ENCODE data around the gene GPC6.
"Not testable (repeated sequence)": the region's sequence is repeated elsewhere in the genome, so short reads cannot be mapped to it uniquely, and the experiment has no call there.

The GPC6 gene

GRCh38 chr13:93473441-93474270 is 247.0 kb downstream of the GPC6 start:
- H3K4ac ChIP-seq (ENCODE audit: low read depth, low read length): no peak overlapping the region
- no peak overlapping the region for H3K9ac ChIP-seq (ENCODE audit: low read length)
- no peaks in the 10 kb centered on the region for H3K4me1 ChIP-seq (ENCODE audit: control insufficient read depth, low read depth, low read length)
- no peaks in the 10 kb centered on the region for H3K36me3 ChIP-seq (ENCODE audit: control insufficient read depth, insufficient read depth, low read length)
- DNase-seq: peak; percentile 23
- no peak overlapping the region for H4K5ac ChIP-seq (ENCODE audit: low read length)
- H3K23ac ChIP-seq (ENCODE audit: low read length): no peak overlapping the region
- H2BK120ac ChIP-seq (ENCODE audit: low read depth, low read length): no peak overlapping the region
- no peak overlapping the region for H3K4me3 ChIP-seq (ENCODE audit: low read length)
- no peak overlapping the region for H2BK5ac ChIP-seq (ENCODE audit: low read length)
- H3K27me3 ChIP-seq (ENCODE audit: insufficient read depth, low read length, poor library complexity): no peaks in the 10 kb centered on the region
- H3K79me2 ChIP-seq (ENCODE audit: control insufficient read depth, insufficient read depth, low read length): peaks cover 4% of the 10 kb centered on the region
- peaks cover 11% of the 10 kb centered on the region for H3K79me1 ChIP-seq (ENCODE audit: low read length)
- H2BK15ac ChIP-seq (replicated peaks; ENCODE audit: low read depth): no peak overlapping the region
- no peak overlapping the region for H3K27ac ChIP-seq (ENCODE audit: low read depth, low read length)
- no peak overlapping the region for H4K8ac ChIP-seq (ENCODE audit: low read depth, low read length)
- no CpG with 5 or more reads among the region's 5 CpGs for WGBS (ENCODE audit: extremely low coverage, insufficient coverage, low lambda C conversion rate)
- H3K18ac ChIP-seq (ENCODE audit: low read length): no peak overlapping the region
- H3K4me2 ChIP-seq (ENCODE audit: low read length): no peak overlapping the region
- H2AK5ac ChIP-seq (ENCODE audit: low read length): no peak overlapping the region
- no peak overlapping the region for H3K56ac ChIP-seq (ENCODE audit: low read length)

GRCh38 chr13:93476175-93476574 is 249.6 kb downstream of the GPC6 start:
- no CpG with 5 or more reads among the region's 8 CpGs for WGBS (ENCODE audit: extremely low coverage, insufficient coverage, low lambda C conversion rate)
- peaks cover 4% of the 10 kb centered on the region for H3K79me2 ChIP-seq (ENCODE audit: control insufficient read depth, insufficient read depth, low read length)
- H3K4me2 ChIP-seq (ENCODE audit: low read length): no peak overlapping the region
- H3K36me3 ChIP-seq (ENCODE audit: control insufficient read depth, insufficient read depth, low read length): no peaks in the 10 kb centered on the region
- no peaks in the 10 kb centered on the region for H3K27me3 ChIP-seq (ENCODE audit: insufficient read depth, low read length, poor library complexity)
- no peak overlapping the region for H3K56ac ChIP-seq (ENCODE audit: low read length)
- no peak overlapping the region for H4K8ac ChIP-seq (ENCODE audit: low read depth, low read length)
- no peak overlapping the region for H3K4me3 ChIP-seq (ENCODE audit: low read length)
- H2BK15ac ChIP-seq (replicated peaks; ENCODE audit: low read depth): no peak overlapping the region
- H4K5ac ChIP-seq (ENCODE audit: low read length): no peak overlapping the region
- no peak overlapping the region for H2BK120ac ChIP-seq (ENCODE audit: low read depth, low read length)
- H3K4ac ChIP-seq (ENCODE audit: low read depth, low read length): no peak overlapping the region
- H3K79me1 ChIP-seq (ENCODE audit: low read length): peaks cover 11% of the 10 kb centered on the region
- no peak overlapping the region for H3K9ac ChIP-seq (ENCODE audit: low read length)
- H2BK5ac ChIP-seq (ENCODE audit: low read length): no peak overlapping the region
- H3K27ac ChIP-seq (ENCODE audit: low read depth, low read length): no peak overlapping the region
- no peak overlapping the region for H2AK5ac ChIP-seq (ENCODE audit: low read length)
- no peak overlapping the region for H3K18ac ChIP-seq (ENCODE audit: low read length)
- no peaks in the 10 kb centered on the region for H3K4me1 ChIP-seq (ENCODE audit: control insufficient read depth, low read depth, low read length)
- peak; percentile 65 for DNase-seq
- no peak overlapping the region for H3K23ac ChIP-seq (ENCODE audit: low read length)

- Histone ChIP-seq H3K36me3 (ENCODE audit: control insufficient read depth, insufficient read depth, low read length) (no peaks in the 10 kb centered on the region), H3K4me1 (ENCODE audit: control insufficient read depth, low read depth, low read length) (no peaks in the 10 kb centered on the region), H3K18ac (ENCODE audit: low read length) (no peak overlapping the region), H2AK5ac (ENCODE audit: low read length) (no peak overlapping the region), H3K56ac (ENCODE audit: low read length) (no peak overlapping the region), H3K79me2 (ENCODE audit: control insufficient read depth, insufficient read depth, low read length) (peaks cover 4% of the 10 kb centered on the region), H2BK5ac (ENCODE audit: low read length) (no peak overlapping the region), H3K9ac (ENCODE audit: low read length) (no peak overlapping the region), H3K4ac (ENCODE audit: low read depth, low read length) (no peak overlapping the region), H3K23ac (ENCODE audit: low read length) (no peak overlapping the region), H3K4me2 (ENCODE audit: low read length) (no peak overlapping the region), H3K27me3 (ENCODE audit: insufficient read depth, low read length, poor library complexity) (no peaks in the 10 kb centered on the region), H2BK120ac (ENCODE audit: low read depth, low read length) (no peak overlapping the region), H4K5ac (ENCODE audit: low read length) (no peak overlapping the region), H3K79me1 (ENCODE audit: low read length) (peaks cover 11% of the 10 kb centered on the region), H2BK15ac (replicated peaks; ENCODE audit: low read depth) (no peak overlapping the region), H3K4me3 (ENCODE audit: low read length) (no peak overlapping the region), H4K8ac (ENCODE audit: low read depth, low read length) (no peak overlapping the region), H3K27ac (ENCODE audit: low read depth, low read length) (no peak overlapping the region)
- no peak for DNase-seq
These were observed 250.6 kb downstream of the GPC6 start for GRCh38 chr13:93477238-93477637.

- no peak overlapping the region for H4K5ac ChIP-seq (ENCODE audit: low read length)
- H3K27me3 ChIP-seq (ENCODE audit: insufficient read depth, low read length, poor library complexity): no peaks in the 10 kb centered on the region
- H2BK5ac ChIP-seq (ENCODE audit: low read length): no peak overlapping the region
- H3K4me3 ChIP-seq (ENCODE audit: low read length): no peak overlapping the region
- DNase-seq: no peak
- H3K79me2 ChIP-seq (ENCODE audit: control insufficient read depth, insufficient read depth, low read length): peaks cover 2% of the 10 kb centered on the region
- H3K36me3 ChIP-seq (ENCODE audit: control insufficient read depth, insufficient read depth, low read length): no peaks in the 10 kb centered on the region
- H3K4me1 ChIP-seq (ENCODE audit: control insufficient read depth, low read depth, low read length): no peaks in the 10 kb centered on the region
- no peak overlapping the region for H3K9ac ChIP-seq (ENCODE audit: low read length)
- no peak overlapping the region for H2BK15ac ChIP-seq (replicated peaks; ENCODE audit: low read depth)
- no peak overlapping the region for H3K4ac ChIP-seq (ENCODE audit: low read depth, low read length)
- peaks cover 1% of the 10 kb centered on the region for H3K79me1 ChIP-seq (ENCODE audit: low read length)
- H3K4me2 ChIP-seq (ENCODE audit: low read length): no peak overlapping the region
- no peak overlapping the region for H3K23ac ChIP-seq (ENCODE audit: low read length)
- no peak overlapping the region for H2BK120ac ChIP-seq (ENCODE audit: low read depth, low read length)
- no CpG with 5 or more reads among the region's 4 CpGs for WGBS (ENCODE audit: extremely low coverage, insufficient coverage, low lambda C conversion rate)
- no peak overlapping the region for H2AK5ac ChIP-seq (ENCODE audit: low read length)
- H3K56ac ChIP-seq (ENCODE audit: low read length): no peak overlapping the region
- H3K18ac ChIP-seq (ENCODE audit: low read length): no peak overlapping the region
- no peak overlapping the region for H3K27ac ChIP-seq (ENCODE audit: low read depth, low read length)
- H4K8ac ChIP-seq (ENCODE audit: low read depth, low read length): no peak overlapping the region
These were observed 254.0 kb downstream of the GPC6 start for GRCh38 chr13:93480553-93481106.

GRCh38 chr13:93496117-93496516 is 269.5 kb downstream of the GPC6 start:
- H2BK15ac ChIP-seq (replicated peaks; ENCODE audit: low read depth); H3K4me3 ChIP-seq (ENCODE audit: low read length); H3K4ac ChIP-seq (ENCODE audit: low read depth, low read length); H3K27me3 ChIP-seq (ENCODE audit: insufficient read depth, low read length, poor library complexity); H2BK120ac ChIP-seq (ENCODE audit: low read depth, low read length); H2BK5ac ChIP-seq (ENCODE audit: low read length); H4K8ac ChIP-seq (ENCODE audit: low read depth, low read length); H3K4me2 ChIP-seq (ENCODE audit: low read length); H3K4me1 ChIP-seq (ENCODE audit: control insufficient read depth, low read depth, low read length); H3K23ac ChIP-seq (ENCODE audit: low read length); H2AK5ac ChIP-seq (ENCODE audit: low read length); H3K18ac ChIP-seq (ENCODE audit: low read length); H4K5ac ChIP-seq (ENCODE audit: low read length); H3K9ac ChIP-seq (ENCODE audit: low read length); DNase-seq; H3K27ac ChIP-seq (ENCODE audit: low read depth, low read length); H3K36me3 ChIP-seq (ENCODE audit: control insufficient read depth, insufficient read depth, low read length); H3K56ac ChIP-seq (ENCODE audit: low read length); H3K79me2 ChIP-seq (ENCODE audit: control insufficient read depth, insufficient read depth, low read length); H3K79me1 ChIP-seq (ENCODE audit: low read length): not testable (repeated sequence)
- no CpG with 5 or more reads among the region's 21 CpGs for WGBS (ENCODE audit: extremely low coverage, insufficient coverage, low lambda C conversion rate)

Measured in mesendoderm (in vitro differentiated cells).